Stomach (tissue), 9 donors: ENCODE measurements around the gene DYTN. TPM values are rescaled to one million over a fixed set of nuclear protein-coding genes. Genes with fewer than 3 reads are reported as not detected.

ENCODE experiments used
- DNase-seq, 2 donors: peaks; one replicate each; pipeline versions ENCODE4 v3.0.0 to v3.0.0-alpha.2; 2013 to 2019
- H3K27ac ChIP-seq, 5 donors: fragments of 200-600 bp in 4 of 5; sonication (generic) in 4 of 5; one replicate each; pipeline ENCODE4 v1.5.1; 2013 to 2019; ENCODE audit warnings: mild to moderate bottlenecking in 1 of 5, moderate library complexity in 1 of 5
- H3K27me3 ChIP-seq, 3 donors: fragments of 200-600 bp; sonication (generic); one replicate each; pipeline ENCODE4 v1.5.1; 2017 to 2019; ENCODE audit warnings: mixed run types in 1 of 3
- H3K36me3 ChIP-seq, 4 donors: fragments of 200-600 bp; sonication (generic); 1 replicate in 3 of 4; 2 replicates in 1 of 4; pipeline ENCODE4 v1.5.1; 2016 to 2019
- H3K4me1 ChIP-seq, 4 donors: fragments of 200-600 bp; sonication (generic); one replicate each; pipeline ENCODE4 v1.5.1; 2016 to 2019
- H3K4me3 ChIP-seq, 4 donors: fragments of 200-600 bp; sonication (generic) in 3 of 4; one replicate each; pipeline ENCODE4 v1.5.1; 2016 to 2019; ENCODE audit warnings: mild to moderate bottlenecking in 1 of 4
- H3K9me3 ChIP-seq, 4 donors: fragments of 200-600 bp; sonication (generic); one replicate each; pipeline ENCODE4 v1.5.1; 2016 to 2019
- EP300 ChIP-seq: sonication (generic); formaldehyde crosslinking; IDR thresholded peaks from one replicate; pipeline ENCODE4 v1.6.1; 2017; ENCODE audit warnings: antibody characterized with exemption
- POLR2A ChIP-seq, 4 donors: fragments of 450-650 bp; IDR thresholded peaks; one replicate each; pipeline ENCODE4 v1.6.1; 2016; ENCODE audit warnings: antibody characterized with exemption in 4 of 4, control low read depth in 2 of 4, mild to moderate bottlenecking in 1 of 4, moderate library complexity in 1 of 4
- POLR2AphosphoS5 ChIP-seq, 3 donors: sonication (generic); formaldehyde crosslinking; IDR thresholded peaks; one replicate each; pipeline ENCODE4 v1.6.1; 2016; ENCODE audit warnings: antibody characterized with exemption in 3 of 3
- WGBS, 5 donors: extraction: QIAGEN DNeasy Blood & Tissue Kit in 3 of 5; methylation state at CpG; one replicate each; pipeline versions ENCODE4 v1.1.5 to v1.1.7; 2013 to 2018; 5-methylcytosine and 5-hydroxymethylcytosine counted together
- intact Hi-C: fragments of 100-400 bp; cut with DNase I; formaldehyde crosslinking; loops from one replicate; pipeline ENCODE4 v1.15.1; 2023; ENCODE audit warnings: low total_unique reads
- polyA plus RNA-seq, 3 donors: library from polyadenylated mRNA; stranded (reverse); fragments of 200-250 nt; gene quantifications; one replicate each; pipeline ENCODE4 v1.2.3, GENCODE V29; 2013
- total RNA-seq, 5 donors: library from RNA; depleted of rRNA; stranded (reverse); fragments of >200 nt; gene quantifications; one replicate each; pipeline versions ENCODE4 v1.1.0 to v1.2.3, GENCODE V29; 2014 to 2016
- TF ChIP-seq, protein P1 (sequence below), 7 experiments: fragments of 450-650 bp in 4 of 7; fragments of 200-600 bp in 3 of 7; sonication (generic) in 3 of 7; IDR thresholded peaks; one replicate each; pipeline ENCODE4 v1.5.1; 2016 to 2019; ENCODE audit warnings: antibody characterized with exemption in 7 of 7, control low read depth in 2 of 7, mild to moderate bottlenecking in 1 of 7
- donor health status: healthy with polysubstance abuse.
- donor health status: Bipolar disorder and iron deficiency.
- donor health status: healthy.

The DYTN gene
- total and polyA plus RNA-seq, 8 donors = not detected

DNA sequence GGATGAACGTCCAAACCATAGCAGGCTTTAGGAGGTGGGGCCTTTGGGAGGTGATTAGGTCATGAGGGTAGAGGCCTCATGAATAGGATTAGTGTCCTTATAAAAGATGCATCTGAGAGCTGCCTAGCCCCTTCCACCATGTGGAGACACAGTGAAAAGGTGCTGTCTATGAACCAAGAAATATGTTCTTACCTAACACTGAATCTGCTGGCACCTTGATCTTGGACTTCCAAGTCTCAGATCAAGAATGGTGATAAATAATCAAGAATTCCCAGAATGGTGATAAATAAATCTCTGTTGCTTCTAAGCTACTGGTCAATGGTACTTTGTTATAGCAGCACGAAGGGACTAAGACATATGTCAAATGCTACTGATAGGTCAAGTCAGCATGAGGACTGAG is 15.1 kb upstream of the DYTN start:
- TF ChIP-seq EP300 (no peak), POLR2A (IDR thresholded peaks at IDR 0.05) (no peak), POLR2AphosphoS5 (IDR thresholded peaks at IDR 0.05) (no peak)
- TF ChIP-seq, protein P1, sequence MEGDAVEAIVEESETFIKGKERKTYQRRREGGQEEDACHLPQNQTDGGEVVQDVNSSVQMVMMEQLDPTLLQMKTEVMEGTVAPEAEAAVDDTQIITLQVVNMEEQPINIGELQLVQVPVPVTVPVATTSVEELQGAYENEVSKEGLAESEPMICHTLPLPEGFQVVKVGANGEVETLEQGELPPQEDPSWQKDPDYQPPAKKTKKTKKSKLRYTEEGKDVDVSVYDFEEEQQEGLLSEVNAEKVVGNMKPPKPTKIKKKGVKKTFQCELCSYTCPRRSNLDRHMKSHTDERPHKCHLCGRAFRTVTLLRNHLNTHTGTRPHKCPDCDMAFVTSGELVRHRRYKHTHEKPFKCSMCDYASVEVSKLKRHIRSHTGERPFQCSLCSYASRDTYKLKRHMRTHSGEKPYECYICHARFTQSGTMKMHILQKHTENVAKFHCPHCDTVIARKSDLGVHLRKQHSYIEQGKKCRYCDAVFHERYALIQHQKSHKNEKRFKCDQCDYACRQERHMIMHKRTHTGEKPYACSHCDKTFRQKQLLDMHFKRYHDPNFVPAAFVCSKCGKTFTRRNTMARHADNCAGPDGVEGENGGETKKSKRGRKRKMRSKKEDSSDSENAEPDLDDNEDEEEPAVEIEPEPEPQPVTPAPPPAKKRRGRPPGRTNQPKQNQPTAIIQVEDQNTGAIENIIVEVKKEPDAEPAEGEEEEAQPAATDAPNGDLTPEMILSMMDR (IDR thresholded peaks at IDR 0.05) = no peak
- Histone ChIP-seq H3K36me3 (no peaks in the 10 kb centered on the region), H3K27me3 (peaks cover 0 to 3% (median 0%) of the 10 kb centered on the region in 3 donors), H3K4me1 (no peaks in the 10 kb centered on the region), H3K27ac (no peak overlapping the region), H3K9me3 (no peaks in the 10 kb centered on the region), H3K4me3 (no peak overlapping the region)
- WGBS, 5 donors = 67 to 79% (median 76%) methylated on average over 2 of the region's 2 CpGs
- no peak for DNase-seq
- intact Hi-C loops = no loop called here

DNA sequence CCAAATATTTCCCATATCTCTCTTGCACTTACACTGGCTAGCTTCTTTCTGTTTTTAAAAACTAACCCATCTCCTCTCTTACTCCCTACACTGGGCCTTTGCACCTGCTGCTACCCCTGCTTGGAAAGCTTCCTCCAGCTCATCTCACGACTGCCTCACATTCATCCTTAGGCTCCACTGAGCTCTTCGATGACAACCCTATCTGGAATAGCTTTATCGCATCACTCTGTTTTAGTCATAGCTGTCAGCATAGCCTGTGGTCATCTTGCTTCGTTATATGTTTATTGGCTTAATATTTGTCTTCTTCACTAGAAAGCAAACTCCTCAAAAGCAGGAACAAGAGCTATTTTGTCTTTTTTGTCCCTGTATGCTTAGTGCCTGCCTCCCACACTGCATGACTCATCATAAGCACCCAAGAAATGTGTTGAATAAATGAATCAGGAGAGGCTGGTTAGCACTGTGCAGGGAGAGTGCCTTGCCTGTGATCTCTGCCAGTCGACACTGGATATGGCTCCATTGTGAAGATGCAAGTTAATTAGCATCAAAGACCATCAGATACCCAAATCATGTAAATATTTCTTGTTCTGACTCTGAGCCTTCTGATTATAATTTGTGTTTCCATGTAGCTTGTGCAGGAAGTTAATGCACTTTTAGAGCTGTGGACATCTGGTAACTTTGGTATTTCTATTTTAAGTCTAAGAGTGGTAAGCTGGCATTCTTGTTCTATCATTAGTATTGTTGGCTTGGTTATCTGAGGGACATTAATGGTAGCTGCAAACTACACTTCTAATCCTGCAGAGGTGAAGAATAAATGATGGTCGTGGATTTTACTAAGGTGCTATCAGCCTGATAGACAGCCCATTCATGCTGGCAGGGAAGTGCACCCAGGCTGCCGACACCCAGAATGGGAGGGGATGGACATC is 10.3 kb upstream of the DYTN start:
- no peaks in the 10 kb centered on the region for H3K36me3 ChIP-seq
- no peak overlapping the region for H3K27ac ChIP-seq
- no peaks in the 10 kb centered on the region for H3K9me3 ChIP-seq
- DNase-seq = no peak
- H3K4me3 ChIP-seq = no peak overlapping the region
- H3K4me1 ChIP-seq = no peaks in the 10 kb centered on the region
- TF ChIP-seq POLR2AphosphoS5 (IDR thresholded peaks at IDR 0.05) (no peak), EP300 (no peak), POLR2A (IDR thresholded peaks at IDR 0.05) (no peak)
- TF ChIP-seq, protein P1 (IDR thresholded peaks at IDR 0.05) = no peak
- intact Hi-C loops = no loop called here
- H3K27me3 ChIP-seq = peaks cover 0 to 8% (median 0%) of the 10 kb centered on the region in 3 donors
- 71 to 76% (median 74%) methylated on average over 7 of the region's 7 CpGs for WGBS, 5 donors

DNA sequence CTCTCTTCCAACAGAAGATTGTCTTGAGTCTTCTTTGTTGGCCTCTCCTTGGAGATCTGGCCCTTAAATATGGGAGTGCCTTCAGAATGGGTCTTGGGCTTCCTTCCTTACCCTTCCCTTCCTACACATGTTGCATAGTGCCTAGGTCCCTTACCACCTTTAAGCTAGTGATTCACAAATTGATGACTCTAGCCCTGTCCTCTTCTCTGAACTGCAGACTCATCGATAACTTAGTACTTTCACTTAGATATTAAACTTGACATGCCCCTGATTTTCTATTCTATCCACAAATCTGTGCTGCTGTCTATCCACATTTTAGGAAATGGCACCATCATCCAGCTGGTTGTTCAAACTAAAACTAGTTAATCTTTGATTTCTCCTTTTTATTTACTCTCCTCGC is 9.1 kb upstream of the DYTN start:
- Histone ChIP-seq H3K27ac (no peak overlapping the region), H3K9me3 (no peaks in the 10 kb centered on the region), H3K36me3 (no peaks in the 10 kb centered on the region), H3K4me1 (no peaks in the 10 kb centered on the region), H3K27me3 (peaks cover 0 to 8% (median 0%) of the 10 kb centered on the region in 3 donors), H3K4me3 (no peak overlapping the region)
- TF ChIP-seq, protein P1 (IDR thresholded peaks at IDR 0.05) = no peak
- TF ChIP-seq EP300 (no peak), POLR2AphosphoS5 (IDR thresholded peaks at IDR 0.05) (no peak), POLR2A (IDR thresholded peaks at IDR 0.05) (no peak)
- DNase-seq = no peak
- 78 to 88% (median 86%) methylated on average over 2 of the region's 2 CpGs for WGBS, 5 donors
- intact Hi-C loops = no loop called here

DNA sequence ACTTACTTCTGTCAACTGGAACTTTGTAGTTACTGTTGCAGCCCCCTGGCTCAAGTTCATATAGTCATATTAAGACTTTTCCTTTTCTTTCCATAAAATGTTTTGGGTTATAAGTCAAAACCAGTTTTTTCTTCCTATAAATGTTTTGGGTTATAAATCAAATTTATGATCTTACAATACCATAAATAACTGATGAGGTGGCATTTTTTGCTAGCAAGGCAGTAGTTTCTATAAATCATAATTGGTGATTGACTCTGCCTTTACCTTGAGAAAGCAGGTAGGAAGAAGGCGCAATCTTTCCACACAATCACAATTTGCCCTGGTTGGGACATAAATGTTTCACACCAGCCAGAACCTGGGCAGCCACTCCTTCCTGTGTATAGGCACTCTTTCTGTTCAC is 5.1 kb upstream of the DYTN start:
- no peak for DNase-seq
- H3K36me3 ChIP-seq = no peaks in the 10 kb centered on the region
- intact Hi-C loops = no loop called here
- no peak overlapping the region for H3K4me3 ChIP-seq
- no peaks in the 10 kb centered on the region for H3K9me3 ChIP-seq
- peaks cover 0 to 4% (median 0%) of the 10 kb centered on the region in 3 donors for H3K27me3 ChIP-seq
- 74 to 100% (median 94%) methylated on average over 1 of the region's 1 CpG for WGBS, 5 donors
- no peak overlapping the region for H3K27ac ChIP-seq
- TF ChIP-seq EP300 (no peak), POLR2AphosphoS5 (IDR thresholded peaks at IDR 0.05) (no peak), POLR2A (IDR thresholded peaks at IDR 0.05) (no peak)
- TF ChIP-seq, protein P1 (IDR thresholded peaks at IDR 0.05) = no peak
- H3K4me1 ChIP-seq = no peaks in the 10 kb centered on the region
